Jurkat, Clone E6-1 (cell line): ENCODE measurements around the gene THRB.

Experiments
- DNase-seq: peaks from one replicate; pipeline ENCODE4 v3.0.0-alpha.2; 2011; ENCODE audit warnings: low read depth, low spot score
- H3K4me3 ChIP-seq: 2 replicates; pipeline ENCODE4 v1.5.1; 2011; ENCODE audit warnings: mild to moderate bottlenecking, low read length, control low read depth, moderate library complexity

The THRB gene

GRCh38 chr3:24303057-24303754 lies 191.4 kb downstream of the THRB start:
- DNase-seq = no peak
- H3K4me3 ChIP-seq = no peak overlapping the region

DNA sequence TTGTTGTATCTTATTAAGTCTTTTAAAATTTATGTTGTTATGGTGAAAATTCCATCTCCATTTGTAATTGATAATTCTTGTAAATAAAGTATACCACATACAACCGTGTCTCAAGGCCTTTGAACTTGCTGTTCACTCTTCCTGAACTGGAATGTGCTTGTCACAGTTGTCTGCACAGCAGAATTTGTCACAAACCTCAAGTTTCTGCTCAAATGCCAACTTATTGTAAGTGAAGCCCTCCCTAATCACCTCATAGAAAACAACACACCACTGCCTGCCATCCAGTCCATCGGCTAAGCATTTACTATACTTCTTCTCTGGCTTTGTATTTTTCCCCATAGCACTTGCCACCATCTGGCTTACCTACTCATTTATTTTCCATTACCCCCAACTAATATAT lies 192.3 kb downstream of the THRB start:
- DNase-seq = no peak
- H3K4me3 ChIP-seq = no peak overlapping the region

- H3K4me3 ChIP-seq = no peak overlapping the region
- no peak for DNase-seq
Observed at GRCh38 chr3:24300949-24301348, 193.7 kb downstream of the THRB start.

GRCh38 chr3:24299806-24300626 lies 194.6 kb downstream of the THRB start:
- DNase-seq = no peak

GRCh38 chr3:24299246-24299805 lies 195.3 kb downstream of the THRB start:
- no peak overlapping the region for H3K4me3 ChIP-seq
- DNase-seq = no peak

More at GRCh38 chr3:24299806-24300626, 194.6 kb downstream of the THRB start:
- H3K4me3 ChIP-seq = no peak overlapping the region

DNA sequence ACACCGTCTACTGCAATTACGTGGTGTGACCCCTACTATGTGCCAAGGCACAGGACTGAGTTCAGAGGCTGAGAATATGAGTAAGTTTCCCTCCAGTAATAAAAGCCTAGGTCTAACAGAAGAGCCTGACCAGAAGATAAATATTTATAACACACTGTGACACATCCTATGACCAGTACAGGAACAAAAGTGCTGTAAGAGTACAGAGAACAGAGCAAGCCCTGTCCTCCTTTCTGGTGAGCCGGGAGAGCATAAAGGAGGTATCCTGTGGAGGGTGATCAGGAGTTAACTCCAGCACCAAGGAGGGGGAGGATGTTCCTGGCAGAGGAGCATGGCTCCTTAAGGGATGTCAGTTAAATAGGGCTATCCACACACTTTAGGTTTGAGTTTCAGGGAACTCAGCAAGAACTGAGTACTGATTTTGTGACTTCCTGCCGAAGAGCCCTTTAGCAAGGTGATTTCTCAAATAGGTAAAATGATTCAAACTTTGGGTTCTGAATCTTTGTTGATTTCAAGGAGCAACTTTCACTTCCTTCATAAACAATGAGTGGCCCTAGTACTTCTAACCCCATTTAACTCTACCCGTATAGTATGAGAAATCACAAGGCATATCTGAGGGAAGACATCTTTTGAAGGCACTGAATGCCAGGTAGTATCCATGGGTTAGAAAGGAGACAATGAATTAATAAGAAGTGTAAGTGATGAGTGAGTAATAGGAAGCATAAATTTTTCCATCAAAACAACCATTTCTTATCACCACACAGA lies 198.0 kb downstream of the THRB start:
- DNase-seq = no peak

DNA sequence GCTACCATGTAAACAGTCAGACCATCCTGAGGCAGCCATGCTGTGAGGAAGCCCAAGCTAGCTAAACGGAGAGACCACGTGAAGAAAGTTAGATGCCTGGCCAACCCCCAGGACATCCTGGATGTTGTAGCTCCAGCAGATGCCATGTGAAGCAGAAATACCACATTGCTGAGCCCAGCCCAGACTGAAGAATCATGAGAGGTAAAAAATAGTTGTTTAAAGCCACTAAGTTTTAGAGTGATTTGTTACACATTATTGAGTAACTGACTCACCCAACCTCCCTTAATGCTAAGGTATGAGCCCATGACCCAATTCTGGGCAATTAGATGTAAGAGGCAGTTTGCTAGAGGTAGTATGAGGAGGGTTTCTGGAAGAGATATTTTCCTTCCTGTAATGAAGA lies 200.5 kb downstream of the THRB start:
- DNase-seq = no peak
- no peak overlapping the region for H3K4me3 ChIP-seq

More for the DNA sequence above, 198.0 kb downstream of the THRB start:
- no peak overlapping the region for H3K4me3 ChIP-seq

DNA sequence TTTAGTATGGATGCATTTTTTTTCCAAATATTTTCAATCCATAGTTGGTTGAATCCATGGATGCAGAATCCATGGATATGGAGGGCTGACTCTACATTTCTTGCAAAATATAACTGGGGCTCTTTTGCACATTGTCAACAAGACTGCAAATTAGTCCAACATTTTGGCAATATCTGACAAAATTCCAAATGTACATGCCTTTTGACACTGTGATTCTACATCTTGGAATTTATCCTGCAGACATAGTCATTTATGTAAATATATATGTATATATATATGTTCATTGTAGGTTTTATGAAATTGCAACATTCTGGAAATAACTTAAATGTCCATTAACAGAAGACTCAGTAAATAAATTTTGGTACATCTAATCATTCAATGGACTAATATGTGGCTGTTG lies 203.0 kb downstream of the THRB start:
- no peak for DNase-seq
- H3K4me3 ChIP-seq = no peak overlapping the region

DNA sequence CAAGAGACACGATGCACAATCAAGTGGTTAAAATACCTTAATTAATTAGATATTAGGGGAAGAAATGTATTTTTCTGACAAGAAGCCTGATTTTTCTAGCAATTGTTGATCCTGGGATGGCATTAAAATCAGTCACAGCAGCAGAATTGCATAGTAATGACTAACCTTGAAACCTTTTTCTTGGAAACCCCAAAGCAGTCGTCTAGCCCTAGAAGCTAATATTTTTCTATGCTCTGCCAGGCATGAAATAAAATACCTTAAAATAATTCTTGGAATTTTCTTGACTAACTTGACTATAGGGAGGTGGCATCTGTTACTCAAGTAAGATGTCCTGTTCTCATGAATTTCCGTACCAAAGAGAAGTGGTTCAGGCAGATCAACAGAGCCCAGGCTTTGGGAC lies 204.1 kb downstream of the THRB start:
- DNase-seq = no peak
- H3K4me3 ChIP-seq = no peak overlapping the region

DNA sequence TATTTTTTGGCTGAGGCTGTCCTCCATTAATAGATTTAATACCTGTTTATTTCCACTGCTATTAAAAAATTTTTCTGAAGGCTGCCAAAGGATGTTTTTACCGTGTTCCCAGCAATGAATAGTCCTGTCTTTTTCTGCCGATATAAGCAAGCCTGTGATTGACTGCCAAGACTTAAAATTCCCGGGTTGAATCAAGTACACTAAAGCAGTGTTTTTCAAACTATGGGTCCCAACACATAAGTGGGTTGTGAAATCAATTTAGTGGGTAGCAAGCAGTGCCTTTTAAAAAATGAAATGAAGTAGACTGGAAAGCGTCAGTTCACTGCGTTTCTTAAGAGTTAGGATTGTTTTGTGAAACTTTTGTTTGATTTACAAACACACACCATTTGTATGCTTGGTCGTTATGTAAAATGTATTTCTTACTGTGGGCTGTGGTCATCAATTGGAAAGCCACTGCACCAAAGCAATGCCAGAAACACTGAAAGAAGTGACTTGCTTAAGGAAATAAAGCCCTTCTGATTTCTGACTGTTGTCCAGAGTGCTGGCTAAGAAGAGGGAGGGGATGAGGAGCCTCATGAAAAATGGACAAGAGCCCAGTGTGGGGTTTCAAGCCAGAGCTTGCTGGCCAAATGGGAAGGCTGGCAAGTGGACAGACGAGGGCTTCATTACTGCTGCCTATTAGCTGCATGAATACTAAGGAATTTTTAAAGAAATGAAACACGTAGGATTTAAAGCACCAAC lies 206.0 kb downstream of the THRB start:
- DNase-seq = no peak
- H3K4me3 ChIP-seq = no peak overlapping the region

DNA sequence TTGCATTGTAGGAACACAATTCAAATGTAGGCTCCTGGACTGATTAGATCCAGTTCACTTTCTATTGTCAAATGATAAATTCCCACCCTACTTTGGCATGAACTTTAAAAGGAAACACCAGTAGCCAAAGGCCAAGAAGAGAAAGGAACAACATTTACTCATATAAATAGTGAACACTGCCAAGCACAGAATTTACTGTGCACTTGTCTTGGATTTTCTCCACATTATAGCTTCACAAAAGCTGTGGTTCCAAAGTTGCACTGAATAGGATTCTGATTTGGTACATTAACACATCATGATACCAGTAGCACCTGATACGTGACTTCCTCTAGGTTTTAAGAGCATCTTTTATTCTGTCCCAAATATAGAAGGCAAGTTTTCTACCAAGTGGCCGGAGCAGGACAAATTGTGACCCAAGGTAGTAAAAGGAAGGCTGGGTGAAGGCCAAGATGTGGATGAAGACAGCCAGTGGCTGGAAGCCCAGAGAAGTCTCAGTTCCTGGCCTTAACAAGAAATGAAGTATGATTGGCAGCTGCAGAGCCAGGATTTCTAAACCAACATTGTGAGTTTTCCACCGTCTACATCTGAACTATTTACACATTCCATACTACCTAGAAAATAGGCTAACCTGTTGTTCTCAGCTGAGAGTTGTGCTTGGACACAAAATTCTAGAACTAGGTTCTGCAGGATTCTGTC lies 206.7 kb downstream of the THRB start:
- no peak overlapping the region for H3K4me3 ChIP-seq
- DNase-seq = no peak

GRCh38 chr3:24286405-24286804 lies 208.2 kb downstream of the THRB start:
- no peak overlapping the region for H3K4me3 ChIP-seq
- no peak for DNase-seq

GRCh38 chr3:24278543-24278942 lies 216.1 kb downstream of the THRB start:
- DNase-seq = no peak
- no peak overlapping the region for H3K4me3 ChIP-seq

GRCh38 chr3:24273491-24273890 lies 221.2 kb downstream of the THRB start:
- DNase-seq = no peak
- no peak overlapping the region for H3K4me3 ChIP-seq

- DNase-seq = no peak
- H3K4me3 ChIP-seq = no peak overlapping the region
Observed at GRCh38 chr3:24272875-24273274, 221.8 kb downstream of the THRB start.

DNA sequence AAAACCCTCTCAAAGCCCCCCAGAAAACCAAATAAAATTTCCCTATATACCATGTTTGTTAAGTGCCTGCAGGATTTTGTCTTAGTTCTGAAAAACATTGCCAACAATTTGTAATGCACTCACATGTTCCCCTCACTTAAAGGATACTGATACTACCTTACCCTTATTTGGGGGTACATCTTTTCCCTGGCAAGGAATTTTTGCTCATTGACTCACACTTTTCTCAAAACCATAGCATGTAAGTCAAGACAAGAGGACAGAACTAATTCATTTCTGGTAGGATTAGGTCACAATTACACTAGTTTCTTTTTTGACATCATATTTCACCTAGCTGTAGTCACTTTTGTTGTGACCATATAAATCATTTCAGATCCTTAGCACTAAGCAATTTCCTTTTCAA lies 222.2 kb downstream of the THRB start:
- DNase-seq = no peak
- H3K4me3 ChIP-seq = no peak overlapping the region

GRCh38 chr3:24271228-24271627 lies 223.4 kb downstream of the THRB start:
- no peak for DNase-seq
- H3K4me3 ChIP-seq = no peak overlapping the region

GRCh38 chr3:24270744-24271143 lies 223.9 kb downstream of the THRB start:
- no peak for DNase-seq
- H3K4me3 ChIP-seq = no peak overlapping the region
